OCI-LY1 (cell line): ENCODE measurements around the gene HES5.

Experiments
- H2AFZ ChIP-seq: fragments of 200-600 bp; sonication (generic), shearing (Covaris generic); 2 replicates; pipeline ENCODE4 v1.6.0; 2014; ENCODE audit warnings: antibody characterized with exemption, mild to moderate bottlenecking, low read length
- H3F3A ChIP-seq: fragments of 200-600 bp; sonication (generic), shearing (Covaris generic); 2 replicates; pipeline ENCODE4 v1.6.0; 2014; ENCODE audit warnings: mild to moderate bottlenecking, antibody characterized with exemption, low read length, moderate library complexity; ENCODE audit not compliant: insufficient read depth
- H3K27ac ChIP-seq: fragments of 200-600 bp; sonication (generic); 2 replicates; pipeline ENCODE4 v1.5.1; 2014; ENCODE audit warnings: low read length, mixed run types, mild to moderate bottlenecking, low read depth; ENCODE audit not compliant: poor library complexity, severe bottlenecking
- H3K27me3 ChIP-seq: fragments of 200-600 bp; sonication (generic); 2 replicates; pipeline ENCODE4 v1.6.0; 2014; ENCODE audit warnings: antibody characterized with exemption, mild to moderate bottlenecking, low read length, moderate library complexity; ENCODE audit not compliant: insufficient read depth
- H3K36me3 ChIP-seq: fragments of 200-600 bp; sonication (generic); 2 replicates; pipeline ENCODE4 v1.6.1; 2014; ENCODE audit warnings: mild to moderate bottlenecking, antibody characterized with exemption, low read length, moderate library complexity, mixed read lengths; ENCODE audit not compliant: insufficient read depth
- H3K4me1 ChIP-seq: fragments of 200-600 bp; sonication (generic); 2 replicates; pipeline ENCODE4 v1.5.1; 2014; ENCODE audit warnings: mild to moderate bottlenecking, low read length, moderate library complexity; ENCODE audit not compliant: insufficient read depth, severe bottlenecking
- H3K4me2 ChIP-seq: fragments of 200-600 bp; sonication (generic), shearing (Covaris generic); 2 replicates; pipeline ENCODE4 v1.6.1; 2014; ENCODE audit warnings: low read length
- H3K4me3 ChIP-seq: fragments of 200-600 bp; sonication (generic); 2 replicates; pipeline ENCODE4 v1.5.1; 2014; ENCODE audit warnings: low read length, low read depth, mild to moderate bottlenecking, mixed read lengths; ENCODE audit not compliant: poor library complexity, severe bottlenecking
- H3K79me2 ChIP-seq: fragments of 200-600 bp; shearing (Covaris generic); 2 replicates; pipeline ENCODE4 v1.6.1; 2016; ENCODE audit warnings: mixed run types, low read length, mixed read lengths; ENCODE audit not compliant: insufficient read depth
- H3K9ac ChIP-seq: fragments of 200-600 bp; sonication (generic), shearing (Covaris generic); 2 replicates; pipeline ENCODE4 v1.6.1; 2014; ENCODE audit warnings: mild to moderate bottlenecking, low read length, mixed read lengths
- H3K9me2 ChIP-seq: fragments of 200-600 bp; sonication (generic), shearing (Covaris generic); 2 replicates; pipeline ENCODE4 v1.6.1; 2014; ENCODE audit warnings: low read depth, mild to moderate bottlenecking, low read length, mixed read lengths
- H3K9me3 ChIP-seq: fragments of 200-600 bp; shearing (Covaris generic); 2 replicates; pipeline ENCODE4 v1.6.1; 2014; ENCODE audit warnings: low read length, mixed read lengths
- H4K20me1 ChIP-seq: fragments of 200-600 bp; sonication (generic), shearing (Covaris generic); 2 replicates; pipeline ENCODE4 v1.6.0; 2016; ENCODE audit warnings: mild to moderate bottlenecking, low read length; ENCODE audit not compliant: insufficient read depth
- CTCF ChIP-seq: fragments of 200-600 bp; sonication (generic), shearing (Covaris generic); IDR thresholded peaks from 2 replicates; pipeline ENCODE4 v1.5.1; 2017; ENCODE audit warnings: mild to moderate bottlenecking, antibody characterized with exemption, low read length, moderate library complexity, mixed read lengths
- EZH2 ChIP-seq: fragments of 200-600 bp; sonication (generic), shearing (Covaris generic); IDR thresholded peaks from 2 replicates; pipeline ENCODE4 v1.8.0; 2017; ENCODE audit warnings: borderline replicate concordance, mixed run types, mild to moderate bottlenecking, antibody characterized with exemption, low read length, moderate library complexity, mixed read lengths

HES5 gene

GRCh38 chr1:2564006-2564814, 34.1 kb upstream of the HES5 start:
- H3K27me3 ChIP-seq = no peaks in the 10 kb centered on the region; the same call in 1 of the 2 replicates
- H3F3A ChIP-seq = no peaks in the 10 kb centered on the region
- H3K4me2 ChIP-seq = no peak overlapping the region
- no peak overlapping the region for H3K27ac ChIP-seq
- TF ChIP-seq EZH2 (no peak), CTCF (no peak)
- H2AFZ ChIP-seq = no peak overlapping the region
- no peaks in the 10 kb centered on the region for H3K4me1 ChIP-seq
- H3K4me3 ChIP-seq = no peak overlapping the region
- H3K9me2 ChIP-seq = no peaks in the 10 kb centered on the region
- H3K36me3 ChIP-seq = no peaks in the 10 kb centered on the region
- no peaks in the 10 kb centered on the region for H3K79me2 ChIP-seq
- no peaks in the 10 kb centered on the region for H4K20me1 ChIP-seq
- no peaks in the 10 kb centered on the region for H3K9me3 ChIP-seq
- no peak overlapping the region for H3K9ac ChIP-seq

- no peak overlapping the region for H3K4me2 ChIP-seq
- no peak overlapping the region for H2AFZ ChIP-seq
Measured at GRCh38 chr1:2563205-2563604, 33.1 kb upstream of the HES5 start.

More at GRCh38 chr1:2563205-2563604, 33.1 kb upstream of the HES5 start:
- H3K4me3 ChIP-seq = no peak overlapping the region
- H3K9me3 ChIP-seq = no peaks in the 10 kb centered on the region
- no peaks in the 10 kb centered on the region for H3K9me2 ChIP-seq
- H3K9ac ChIP-seq = no peak overlapping the region
- no peaks in the 10 kb centered on the region for H3F3A ChIP-seq
- H3K27me3 ChIP-seq = no peaks in the 10 kb centered on the region; the same call in 1 of the 2 replicates
- no peaks in the 10 kb centered on the region for H4K20me1 ChIP-seq
- H3K4me1 ChIP-seq = no peaks in the 10 kb centered on the region
- H3K27ac ChIP-seq = no peak overlapping the region
- no peaks in the 10 kb centered on the region for H3K79me2 ChIP-seq
- H3K36me3 ChIP-seq = no peaks in the 10 kb centered on the region
- TF ChIP-seq CTCF = no peak
- TF ChIP-seq EZH2 = no peak
